Measurements from ENCODE around the gene LRCH4. TPM values are rescaled to one million over a fixed set of nuclear protein-coding genes. Genes with fewer than 3 reads are reported as not detected.

LRCH4 gene
- total and polyA plus RNA-seq, 9 of the 15 experiments (the other 6 are each of a cell fraction or from before 2014, with no cell fraction given) = 0.06 to 63.3 (median 15.0) TPM

- TF ChIP-seq MNT (conservative IDR thresholded peaks at IDR 0.05) (peak; percentile 99 to 100), MTA1 (IDR thresholded peaks at IDR 0.05; ENCODE audit: borderline replicate concordance) (peak; percentile 53; the same call in 1 of the 2 replicates), PTBP1 (IDR thresholded peaks at IDR 0.05; ENCODE audit: low read depth, low read length) (no peak), HINFP (tag; conservative IDR thresholded peaks at IDR 0.05; ENCODE audit: low read depth) (no peak), SUPT5H (IDR thresholded peaks at IDR 0.05) (peak; percentile 78), ZNF639 (CRISPR knock-in tag; conservative IDR thresholded peaks at IDR 0.05 in 1 of 2, IDR thresholded peaks at IDR 0.05 in 1 of 2) (no peak), HDAC8 (tag; IDR thresholded peaks at IDR 0.05) (0 out of 2 replicates have a peak, but pooled peaks have one; percentile 43), CXXC5 (CRISPR knock-in tag; IDR thresholded peaks at IDR 0.05) (peak; percentile 95), HIVEP1 (CRISPR knock-in tag; IDR thresholded peaks at IDR 0.05) (no peak), RBM17 (IDR thresholded peaks at IDR 0.05; ENCODE audit: borderline replicate concordance, low read depth, low read length) (no peak), ZFP36 (IDR thresholded peaks at IDR 0.05; ENCODE audit: low read depth, low read length, partially characterized antibody) (no peak), SREBF2 (CRISPR knock-in tag; IDR thresholded peaks at IDR 0.05) (no peak), ZNF444 (CRISPR knock-in tag; IDR thresholded peaks at IDR 0.05) (no peak), ZNF436 (CRISPR knock-in tag; IDR thresholded peaks at IDR 0.05) (no peak), ZBTB1 (CRISPR knock-in tag; IDR thresholded peaks at IDR 0.05; ENCODE audit: borderline replicate concordance, low read depth) (no peak), ARID4B (CRISPR knock-in tag; IDR thresholded peaks at IDR 0.05) (peak; percentile 73; the same call in 1 of the 2 replicates), YBX1 (IDR thresholded peaks at IDR 0.05) (no peak), SMAD4 (CRISPR knock-in tag; conservative IDR thresholded peaks at IDR 0.05) (peak; percentile 58)
Measured at GRCh38 chr7:100538654-100539435, 47.1 kb downstream of the LRCH4 start, which contains the start of gene AGFG2 (continued).

Measured in K562 (cell line).